ENCODE results near the gene PLA2G4A. TPM values are rescaled to one million over a fixed set of nuclear protein-coding genes. Genes with fewer than 3 reads are reported as not detected.
"Not testable (repeated sequence)": the region's sequence is repeated elsewhere in the genome, so short reads cannot be mapped to it uniquely, and the experiment has no call there.

PLA2G4A gene
- total RNA-seq, 4 donors from 2014 or later = 3.0 to 4.6 (median 4.1) TPM

GRCh38 chr1:186904361-186904760 is 75.6 kb downstream of the PLA2G4A start:
- no peak for DNase-seq (ENCODE audit: extremely low spot score)
- WGBS = 69% methylated on average over 3 of the region's 3 CpGs
- no peaks in the 10 kb centered on the region for H3K36me3 ChIP-seq
- no peaks in the 10 kb centered on the region for H3K4me1 ChIP-seq
- H3K4me3 ChIP-seq = no peak overlapping the region
- no peaks in the 10 kb centered on the region for H3K9me3 ChIP-seq
- no peak overlapping the region for H3K27ac ChIP-seq (replicated peaks in 1 of 4)
- TF ChIP-seq CTCF (IDR thresholded peaks at IDR 0.05) = no peak
- H3K27me3 ChIP-seq = no peaks in the 10 kb centered on the region
- intact Hi-C loops (cut with DNase I) = no loop called here

- H3K27me3 ChIP-seq = no peaks in the 10 kb centered on the region
- H3K4me1 ChIP-seq = no peaks in the 10 kb centered on the region
- TF ChIP-seq POLR2AphosphoS5 (IDR thresholded peaks at IDR 0.05) (no peak), EP300 (IDR thresholded peaks at IDR 0.05) (no peak), CTCF (IDR thresholded peaks at IDR 0.05) (no peak), POLR2A (IDR thresholded peaks at IDR 0.05; ENCODE audit: low read depth) (no peak)
- H3K36me3 ChIP-seq = no peaks in the 10 kb centered on the region
- DNase-seq (ENCODE audit: extremely low spot score) = no peak
- 58% methylated on average over 1 of the region's 1 CpG for WGBS
- no peaks in the 10 kb centered on the region for H3K9me3 ChIP-seq
- H3K27ac ChIP-seq (replicated peaks in 1 of 4) = no peak overlapping the region
- intact Hi-C loops (cut with DNase I) = no loop called here
- H3K4me3 ChIP-seq = no peak overlapping the region
Observed at GRCh38 chr1:186905561-186905960, 76.8 kb downstream of the PLA2G4A start.

- intact Hi-C loops (cut with DNase I) = no loop called here
- no peak for DNase-seq (ENCODE audit: extremely low spot score)
- Histone ChIP-seq H3K9me3 (no peaks in the 10 kb centered on the region), H3K4me1 (no peaks in the 10 kb centered on the region), H3K36me3 (peaks cover 0 to 8% (median 0%) of the 10 kb centered on the region in 4 donors), H3K27me3 (no peaks in the 10 kb centered on the region), H3K4me3 (no peak overlapping the region), H3K27ac (replicated peaks in 1 of 4) (no peak overlapping the region)
- TF ChIP-seq POLR2AphosphoS5 (IDR thresholded peaks at IDR 0.05) (no peak), POLR2A (IDR thresholded peaks at IDR 0.05; ENCODE audit: low read depth) (no peak), CTCF (IDR thresholded peaks at IDR 0.05) (no peak), EP300 (IDR thresholded peaks at IDR 0.05) (no peak)
- WGBS = 65% methylated on average over 4 of the region's 4 CpGs
Observed at GRCh38 chr1:186915555-186915954, 86.8 kb downstream of the PLA2G4A start.

- peak in 1 of 3 experiments; percentile 20 for TF ChIP-seq CTCF (IDR thresholded peaks at IDR 0.05)
- H3K4me1 ChIP-seq; DNase-seq (ENCODE audit: extremely low spot score); H3K27me3 ChIP-seq; H3K4me3 ChIP-seq; H3K9me3 ChIP-seq; H3K27ac ChIP-seq (replicated peaks in 1 of 4); intact Hi-C loops (cut with DNase I); H3K36me3 ChIP-seq: not testable (repeated sequence)
- WGBS = 83% methylated on average over 14 of the region's 14 CpGs
Observed at GRCh38 chr1:186917106-186917786, 88.5 kb downstream of the PLA2G4A start.

- H3K9me3 ChIP-seq; H3K36me3 ChIP-seq; DNase-seq (ENCODE audit: extremely low spot score); H3K27me3 ChIP-seq; intact Hi-C loops (cut with DNase I); H3K4me1 ChIP-seq; H3K4me3 ChIP-seq; H3K27ac ChIP-seq (replicated peaks in 1 of 4): not testable (repeated sequence)
- WGBS = 79% methylated on average over 5 of the region's 5 CpGs
Observed at GRCh38 chr1:186921386-186921785, 92.6 kb downstream of the PLA2G4A start.

GRCh38 chr1:186922814-186923213 is 94.1 kb downstream of the PLA2G4A start:
- intact Hi-C loops (cut with DNase I); DNase-seq (ENCODE audit: extremely low spot score); H3K9me3 ChIP-seq; H3K36me3 ChIP-seq; H3K4me3 ChIP-seq; H3K27me3 ChIP-seq; H3K4me1 ChIP-seq; H3K27ac ChIP-seq (replicated peaks in 1 of 4): not testable (repeated sequence)
- 66% methylated on average over 4 of the region's 4 CpGs for WGBS
